Natural killer cell (primary cell): Measurements from ENCODE around the gene IL17RD. TPM values are rescaled to one million over a fixed set of nuclear protein-coding genes. Genes with fewer than 3 reads are reported as not detected.

Source experiments
- ATAC-seq, 3 donors: fragments of 150-1000 bp in 2 of 3; fragments of 200-7000 bp in 1 of 3; cut with Tn5 transposase; 1 replicate in 1 of 3; 2 replicates in 2 of 3; pipeline ENCODE4 v1.10.0; 2021; ENCODE audit warnings: mild to moderate bottlenecking in 2 of 3, moderate library complexity in 2 of 3
- DNase-seq, 2 donors: peaks; one replicate each; pipeline versions ENCODE4 v3.0.0 to v3.0.0-alpha.2; 2013 to 2021; ENCODE audit warnings: mixed read lengths in 1 of 2
- H3K27ac ChIP-seq: one replicate; pipeline ENCODE4 v1.5.1; 2013; ENCODE audit warnings: mild to moderate bottlenecking, low read length
- H3K27me3 ChIP-seq: one replicate; pipeline ENCODE4 v1.6.1; 2013; ENCODE audit warnings: low read length; ENCODE audit not compliant: control insufficient read depth, insufficient read depth
- H3K36me3 ChIP-seq: one replicate; pipeline ENCODE4 v1.6.1; 2013; ENCODE audit warnings: low read length; ENCODE audit not compliant: control insufficient read depth, insufficient read depth
- H3K4me1 ChIP-seq: one replicate; pipeline ENCODE4 v1.6.1; 2013; ENCODE audit warnings: low read length; ENCODE audit not compliant: control insufficient read depth, insufficient read depth
- H3K4me3 ChIP-seq: one replicate; pipeline ENCODE4 v1.5.1; 2013; ENCODE audit warnings: low read length
- H3K9me3 ChIP-seq: one replicate; pipeline ENCODE4 v1.6.1; 2013; ENCODE audit warnings: low read length; ENCODE audit not compliant: control insufficient read depth, insufficient read depth
- H3K27ac Mint-ChIP-seq, 2 donors: one replicate each; pipeline ENCODE4 v1.8.0; 2022; ENCODE audit warnings: mild to moderate bottlenecking in 2 of 2, mixed read lengths in 2 of 2, moderate library complexity in 1 of 2
- H3K27me3 Mint-ChIP-seq, 2 donors: one replicate each; pipeline ENCODE4 v1.8.0; 2022; ENCODE audit warnings: low read depth in 2 of 2, mixed read lengths in 2 of 2
- H3K36me3 Mint-ChIP-seq: one replicate; pipeline ENCODE4 v1.8.0; 2022; ENCODE audit warnings: mixed read lengths
- H3K4me1 Mint-ChIP-seq, 2 donors: one replicate each; pipeline ENCODE4 v1.8.0; 2022; ENCODE audit warnings: mixed read lengths in 2 of 2
- H3K4me3 Mint-ChIP-seq: one replicate; pipeline ENCODE4 v1.8.0; 2022; ENCODE audit warnings: mild to moderate bottlenecking, moderate library complexity, mixed read lengths
- H3K9me3 Mint-ChIP-seq, 2 donors: one replicate each; pipeline ENCODE4 v1.8.0; 2022; ENCODE audit warnings: mixed read lengths in 2 of 2
- WGBS: methylation state at CpG from one replicate; pipeline ENCODE4 v1.1.7; 2013; ENCODE audit warnings: missing lambda C conversion rate; ENCODE audit not compliant: insufficient coverage; 5-methylcytosine and 5-hydroxymethylcytosine counted together
- intact Hi-C: fragments of 100-400 bp; cut with micrococcal nuclease; formaldehyde crosslinking; loops from one replicate; pipeline ENCODE4 v1.14.2; 2022
- total RNA-seq, 4 donors: library from RNA; stranded (reverse); fragments of 120-200 nt in 1 of 4; gene quantifications; one replicate each; pipeline versions ENCODE4 v1.2.3 to v1.2.4, GENCODE V29; 2013 to 2022
- TF ChIP-seq, protein P1 (sequence below): fragments of 200-600 bp; IDR thresholded peaks from one replicate; pipeline ENCODE4 v1.8.0; 2022; ENCODE audit warnings: antibody characterized with exemption

IL17RD gene
- total RNA-seq, 3 donors from 2014 or later (not counting 1 experiment from before 2014, with no cell fraction given): 0.05 to 0.08 TPM; not detected in 1

- peaks cover 21 to 29% of the 10 kb centered on the region in 2 donors for H3K27me3 Mint-ChIP-seq
- H3K36me3 Mint-ChIP-seq: no peaks in the 10 kb centered on the region
- WGBS: 76% methylated on average over 4 of the region's 4 CpGs
- Histone ChIP-seq H3K27me3 (peaks cover 3% of the 10 kb centered on the region), H3K9me3 (no peaks in the 10 kb centered on the region), H3K4me1 (no peaks in the 10 kb centered on the region), H3K4me3 (no peak overlapping the region), H3K27ac (no peak overlapping the region), H3K36me3 (no peaks in the 10 kb centered on the region)
- H3K27ac Mint-ChIP-seq: no peak overlapping the region
- DNase-seq: no peak
- no peaks in the 10 kb centered on the region for H3K4me1 Mint-ChIP-seq
- TF ChIP-seq, protein P1, sequence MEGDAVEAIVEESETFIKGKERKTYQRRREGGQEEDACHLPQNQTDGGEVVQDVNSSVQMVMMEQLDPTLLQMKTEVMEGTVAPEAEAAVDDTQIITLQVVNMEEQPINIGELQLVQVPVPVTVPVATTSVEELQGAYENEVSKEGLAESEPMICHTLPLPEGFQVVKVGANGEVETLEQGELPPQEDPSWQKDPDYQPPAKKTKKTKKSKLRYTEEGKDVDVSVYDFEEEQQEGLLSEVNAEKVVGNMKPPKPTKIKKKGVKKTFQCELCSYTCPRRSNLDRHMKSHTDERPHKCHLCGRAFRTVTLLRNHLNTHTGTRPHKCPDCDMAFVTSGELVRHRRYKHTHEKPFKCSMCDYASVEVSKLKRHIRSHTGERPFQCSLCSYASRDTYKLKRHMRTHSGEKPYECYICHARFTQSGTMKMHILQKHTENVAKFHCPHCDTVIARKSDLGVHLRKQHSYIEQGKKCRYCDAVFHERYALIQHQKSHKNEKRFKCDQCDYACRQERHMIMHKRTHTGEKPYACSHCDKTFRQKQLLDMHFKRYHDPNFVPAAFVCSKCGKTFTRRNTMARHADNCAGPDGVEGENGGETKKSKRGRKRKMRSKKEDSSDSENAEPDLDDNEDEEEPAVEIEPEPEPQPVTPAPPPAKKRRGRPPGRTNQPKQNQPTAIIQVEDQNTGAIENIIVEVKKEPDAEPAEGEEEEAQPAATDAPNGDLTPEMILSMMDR: no peak
- H3K4me3 Mint-ChIP-seq: no peak overlapping the region
- ATAC-seq: no peak
- H3K9me3 Mint-ChIP-seq: no peaks in the 10 kb centered on the region
- intact Hi-C loops: no loop called here
These were observed 21.2 kb downstream of the IL17RD start for GRCh38 chr3:57143886-57144459.

GRCh38 chr3:57142411-57142723, 22.8 kb downstream of the IL17RD start:
- ATAC-seq: no peak
- no peaks in the 10 kb centered on the region for H3K4me1 Mint-ChIP-seq
- no peak for DNase-seq
- peaks cover 20 to 40% of the 10 kb centered on the region in 2 donors for H3K27me3 Mint-ChIP-seq
- Histone ChIP-seq H3K4me1 (no peaks in the 10 kb centered on the region), H3K4me3 (no peak overlapping the region), H3K27ac (no peak overlapping the region), H3K9me3 (no peaks in the 10 kb centered on the region), H3K36me3 (no peaks in the 10 kb centered on the region), H3K27me3 (peaks cover 3% of the 10 kb centered on the region)
- no peaks in the 10 kb centered on the region for H3K36me3 Mint-ChIP-seq
- H3K4me3 Mint-ChIP-seq: no peak overlapping the region
- H3K27ac Mint-ChIP-seq: no peak overlapping the region
- 44% methylated on average over 8 of the region's 11 CpGs for WGBS
- TF ChIP-seq, protein P1: no peak
- H3K9me3 Mint-ChIP-seq: no peaks in the 10 kb centered on the region
- intact Hi-C loops: no loop called here

DNA sequence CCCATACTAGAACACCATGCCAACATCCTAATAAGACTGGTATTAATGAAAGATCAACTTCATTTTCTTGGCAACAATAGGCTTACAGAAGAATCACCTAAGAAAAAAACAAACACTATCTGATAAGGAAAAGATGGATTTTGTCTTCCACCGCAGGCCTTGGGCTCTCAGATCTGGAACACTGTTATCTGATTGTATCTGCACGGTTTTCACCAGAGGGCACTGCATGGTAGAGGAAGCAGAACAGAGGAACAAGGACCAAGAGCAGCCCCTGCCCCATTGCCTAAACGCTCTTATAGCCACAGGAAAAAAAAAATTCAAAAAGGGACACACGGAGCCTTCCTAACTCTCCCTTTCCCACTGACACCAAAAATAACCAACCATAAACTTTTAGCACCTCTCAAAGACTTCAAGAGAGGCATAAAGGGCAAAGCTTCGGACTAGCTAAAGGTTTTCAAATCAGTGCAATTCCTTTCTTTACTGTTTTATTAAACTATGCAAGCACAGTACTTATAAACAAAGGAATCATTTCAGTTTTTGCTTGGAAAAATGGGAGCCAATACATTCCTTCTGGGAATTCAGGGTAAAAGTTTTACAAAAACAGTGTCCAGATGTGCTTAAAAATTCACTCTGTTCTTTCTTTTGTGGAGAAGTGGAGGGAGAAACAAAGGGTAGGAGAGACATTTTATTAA, 23.3 kb downstream of the IL17RD start:
- Mint-ChIP-seq H3K36me3 (no peaks in the 10 kb centered on the region), H3K9me3 (no peaks in the 10 kb centered on the region), H3K4me3 (no peak overlapping the region), H3K4me1 (no peaks in the 10 kb centered on the region), H3K27me3 (peaks cover 20 to 37% of the 10 kb centered on the region in 2 donors), H3K27ac (no peak overlapping the region)
- Histone ChIP-seq H3K4me3 (no peak overlapping the region), H3K9me3 (no peaks in the 10 kb centered on the region), H3K27me3 (no peaks in the 10 kb centered on the region), H3K27ac (no peak overlapping the region), H3K4me1 (no peaks in the 10 kb centered on the region), H3K36me3 (no peaks in the 10 kb centered on the region)
- TF ChIP-seq, protein P1: no peak
- no peak for ATAC-seq
- intact Hi-C loops: no loop called here
- no peak for DNase-seq
- 23% methylated on average over 5 of the region's 5 CpGs for WGBS

- 96% methylated on average over 5 of the region's 5 CpGs for WGBS
- Mint-ChIP-seq H3K4me3 (no peak overlapping the region), H3K9me3 (no peaks in the 10 kb centered on the region), H3K4me1 (no peaks in the 10 kb centered on the region), H3K36me3 (no peaks in the 10 kb centered on the region), H3K27me3 (peaks cover 20 to 37% of the 10 kb centered on the region in 2 donors), H3K27ac (no peak overlapping the region)
- ATAC-seq (no peak), DNase-seq (no peak)
- no peak overlapping the region for H3K27ac ChIP-seq
- intact Hi-C loops: no loop called here
- H3K9me3 ChIP-seq: no peaks in the 10 kb centered on the region
- no peak overlapping the region for H3K4me3 ChIP-seq
- no peaks in the 10 kb centered on the region for H3K27me3 ChIP-seq
- no peaks in the 10 kb centered on the region for H3K4me1 ChIP-seq
- TF ChIP-seq, protein P1: no peak
- no peaks in the 10 kb centered on the region for H3K36me3 ChIP-seq
These were observed 24.3 kb downstream of the IL17RD start for GRCh38 chr3:57140894-57141293.
